DOHH2 (cell line): Measurements from ENCODE around the gene SH3RF3.

Experiments
- EZH2phosphoT487 ChIP-seq: fragments of 200-600 bp; sonication (generic); IDR thresholded peaks from 2 replicates; pipeline ENCODE4 v1.6.1; 2017; ENCODE audit warnings: borderline replicate concordance, mild to moderate bottlenecking, antibody characterized with exemption, low read length, moderate library complexity, mixed read lengths
- TF ChIP-seq, protein P1 (sequence below): fragments of 200-600 bp; sonication (generic); IDR thresholded peaks from one replicate; pipeline ENCODE4 v1.5.1; 2014; ENCODE audit warnings: antibody characterized with exemption, mild to moderate bottlenecking, low read depth, low read length; ENCODE audit not compliant: poor library complexity, severe bottlenecking

GRCh38 chr2:109277406-109277805, 148.4 kb downstream of the SH3RF3 start:
- TF ChIP-seq, protein P1, sequence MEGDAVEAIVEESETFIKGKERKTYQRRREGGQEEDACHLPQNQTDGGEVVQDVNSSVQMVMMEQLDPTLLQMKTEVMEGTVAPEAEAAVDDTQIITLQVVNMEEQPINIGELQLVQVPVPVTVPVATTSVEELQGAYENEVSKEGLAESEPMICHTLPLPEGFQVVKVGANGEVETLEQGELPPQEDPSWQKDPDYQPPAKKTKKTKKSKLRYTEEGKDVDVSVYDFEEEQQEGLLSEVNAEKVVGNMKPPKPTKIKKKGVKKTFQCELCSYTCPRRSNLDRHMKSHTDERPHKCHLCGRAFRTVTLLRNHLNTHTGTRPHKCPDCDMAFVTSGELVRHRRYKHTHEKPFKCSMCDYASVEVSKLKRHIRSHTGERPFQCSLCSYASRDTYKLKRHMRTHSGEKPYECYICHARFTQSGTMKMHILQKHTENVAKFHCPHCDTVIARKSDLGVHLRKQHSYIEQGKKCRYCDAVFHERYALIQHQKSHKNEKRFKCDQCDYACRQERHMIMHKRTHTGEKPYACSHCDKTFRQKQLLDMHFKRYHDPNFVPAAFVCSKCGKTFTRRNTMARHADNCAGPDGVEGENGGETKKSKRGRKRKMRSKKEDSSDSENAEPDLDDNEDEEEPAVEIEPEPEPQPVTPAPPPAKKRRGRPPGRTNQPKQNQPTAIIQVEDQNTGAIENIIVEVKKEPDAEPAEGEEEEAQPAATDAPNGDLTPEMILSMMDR, result no peak
- no peak for TF ChIP-seq EZH2phosphoT487
